Measurements from ENCODE around the gene PNMA8A. TPM values are rescaled to one million over a fixed set of nuclear protein-coding genes. Genes with fewer than 3 reads are reported as not detected.

Gene PNMA8A
- total RNA-seq, 1 experiment from 2014 or later, result not detected

GRCh38 chr19:46515290-46515609 lies 43.9 kb upstream of the PNMA8A start:
- H4K20me1 ChIP-seq (ENCODE audit: insufficient read depth), result no peaks in the 10 kb centered on the region
- no peaks in the 10 kb centered on the region for H3K79me2 ChIP-seq (ENCODE audit: insufficient read depth, low read length)
- ChIA-PET CTCF (interaction anchor here (1.0 to 1.8 kb wide), 7 partner anchors 11 to 235 kb away, joined by 3 to 9 read pairs (median 6); partner anchors contain the start of gene DACT3), RAD21 (ENCODE audit: low non-redundant PET in 1 of 2, low total read pairs in 2 of 2, uncharacterized antibody in 2 of 2, unreplicated experiment in 2 of 2) (interaction anchor here in 1 of 2 experiments (1.0 kb wide), 1 partner anchor 120 kb away, joined by 5 read pairs; no protein-coding TSS in a partner anchor), POLR2A (no interaction called here)
- DNase-seq (ENCODE audit: low read depth, low spot score) (no peak), ATAC-seq (no peak)
- H3K9me2 ChIP-seq (ENCODE audit: insufficient read depth), result no peaks in the 10 kb centered on the region
- H3K27me3 ChIP-seq (ENCODE audit: insufficient read depth, low read length), result no peaks in the 10 kb centered on the region
- no peak overlapping the region for H3K9ac ChIP-seq (ENCODE audit: low read length)
- no peak overlapping the region for H3K4me3 ChIP-seq (replicated peaks in 1 of 2; ENCODE audit: low read depth in 1 of 2, low read length in 2 of 2)
- no peak for TF ChIP-seq ZNF274 (IDR thresholded peaks at IDR 0.05; ENCODE audit: low read depth, low read length)
- TF ChIP-seq JUND (IDR thresholded peaks at IDR 0.05), result no peak
- no peak for TF ChIP-seq EZH2phosphoT487 (IDR thresholded peaks at IDR 0.05; ENCODE audit: borderline replicate concordance)
- TF ChIP-seq CBX3 (IDR thresholded peaks at IDR 0.05; ENCODE audit: low read depth), result no peak
- no peak for TF ChIP-seq RAD21 (IDR thresholded peaks at IDR 0.05; ENCODE audit: low read depth)
- TF ChIP-seq SP1 (IDR thresholded peaks at IDR 0.05; ENCODE audit: low read depth), result no peak
- no peak for TF ChIP-seq YY1 (IDR thresholded peaks at IDR 0.05; ENCODE audit: extremely low read depth, insufficient replicate concordance, low read depth, low read length)
- TF ChIP-seq ELF1 (IDR thresholded peaks at IDR 0.05; ENCODE audit: borderline replicate concordance, low read depth), result no peak
- no peak for TF ChIP-seq SIN3A (IDR thresholded peaks at IDR 0.05; ENCODE audit: low read depth)
- TF ChIP-seq CTCF (IDR thresholded peaks at IDR 0.05 in 2 of 3, conservative IDR thresholded peaks at IDR 0.05 in 1 of 3; ENCODE audit: borderline replicate concordance in 1 of 3, insufficient read depth in 1 of 3, low read depth in 2 of 3, low read length in 2 of 3), result no peak
- no peak for TF ChIP-seq TCF7L2 (IDR thresholded peaks at IDR 0.05; ENCODE audit: borderline replicate concordance, extremely low read depth, insufficient read depth, insufficient read length)
- no peak for TF ChIP-seq EGR1 (IDR thresholded peaks at IDR 0.05; ENCODE audit: low read depth)
- no peak for TF ChIP-seq FOSL1 (IDR thresholded peaks at IDR 0.05; ENCODE audit: low read depth)
- TF ChIP-seq, protein P1, sequence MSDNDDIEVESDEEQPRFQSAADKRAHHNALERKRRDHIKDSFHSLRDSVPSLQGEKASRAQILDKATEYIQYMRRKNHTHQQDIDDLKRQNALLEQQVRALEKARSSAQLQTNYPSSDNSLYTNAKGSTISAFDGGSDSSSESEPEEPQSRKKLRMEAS (IDR thresholded peaks at IDR 0.05), result no peak
- TF ChIP-seq POLR2A (IDR thresholded peaks at IDR 0.05; ENCODE audit: borderline replicate concordance, extremely low read depth, insufficient read depth, insufficient read length), result no peak
- TF ChIP-seq EZH2 (IDR thresholded peaks at IDR 0.05), result no peak
- no peak for TF ChIP-seq REST (IDR thresholded peaks at IDR 0.05; ENCODE audit: low read depth)
- no peak for TF ChIP-seq ATF3 (IDR thresholded peaks at IDR 0.05)
- TF ChIP-seq POLR2AphosphoS5 (IDR thresholded peaks at IDR 0.05; ENCODE audit: low read depth, low read length), result no peak
- TF ChIP-seq SRF (IDR thresholded peaks at IDR 0.05; ENCODE audit: low read depth), result no peak
- intact Hi-C loops (cut with micrococcal nuclease), result loop anchor here (10.0 kb wide), 1 partner anchor 430 kb away; no protein-coding TSS in a partner anchor
- no peaks in the 10 kb centered on the region for H3K36me3 ChIP-seq (ENCODE audit: control insufficient read depth in 1 of 2, insufficient read depth in 2 of 2, low read length in 2 of 2)
- no peaks in the 10 kb centered on the region for H3K9me3 ChIP-seq (ENCODE audit: control insufficient read depth in 1 of 2, insufficient read depth in 1 of 2, low read depth in 1 of 2, low read length in 2 of 2)
- no TSS peak for BruUV-seq (replicated peaks)
- peak overlapping the region; percentile 34 for H3K4me2 ChIP-seq (ENCODE audit: low read length)
- H2AFZ ChIP-seq (ENCODE audit: low read depth, low read length, poor library complexity, severe bottlenecking), result no peak overlapping the region
- H3K4me1 ChIP-seq (ENCODE audit: control insufficient read depth in 1 of 2, insufficient read depth in 2 of 2, low read length in 2 of 2), result peaks cover 0 to 10% of the 10 kb centered on the region in 2 experiments; a peak in 2 of 4 replicates
- no peak overlapping the region for H3K27ac ChIP-seq (ENCODE audit: low read depth, low read length)
